HL-60/S4 treated with phorbol 12-myristate 13-acetate at 8.2 ng/mL for 4 days and 3 days (cell line): ENCODE data around the gene FXYD4.

Experiments used
- in situ Hi-C: fragments of 300-500 bp; cut with MboI; formaldehyde crosslinking; loops from 2 replicates; pipeline ENCODE4 v1.15.0; 2022; ENCODE audit warnings: low sequenced_read_pairs

Gene FXYD4

DNA sequence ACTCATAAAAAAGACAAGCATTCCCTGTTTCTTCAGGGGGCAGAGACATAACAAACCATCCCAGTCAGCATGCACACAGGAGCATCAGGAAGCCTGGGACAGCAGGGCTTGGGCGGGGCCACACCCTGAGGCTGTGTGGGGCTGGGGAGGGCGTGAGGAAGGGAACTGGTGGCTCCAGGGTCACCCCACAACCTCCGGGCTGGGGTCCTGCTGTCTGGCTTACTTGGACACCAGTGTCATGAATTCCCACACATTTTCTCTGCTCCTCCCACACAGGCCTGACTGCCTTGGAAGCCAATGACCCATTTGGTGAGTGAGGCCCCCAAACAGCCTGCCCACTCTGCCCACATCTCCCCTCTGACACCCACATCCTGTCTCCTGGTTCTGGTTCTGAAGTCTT, 2.8 kb downstream of the FXYD4 start:
- in situ Hi-C loops: no loop called here

GRCh38 chr10:43375401-43376020, 4.1 kb downstream of the FXYD4 start:
- in situ Hi-C loops: no loop called here

- in situ Hi-C loops: no loop called here
These were observed 4.7 kb downstream of the FXYD4 start for GRCh38 chr10:43376046-43376635.

GRCh38 chr10:43376828-43377423, 5.5 kb downstream of the FXYD4 start:
- in situ Hi-C loops: no loop called here

DNA sequence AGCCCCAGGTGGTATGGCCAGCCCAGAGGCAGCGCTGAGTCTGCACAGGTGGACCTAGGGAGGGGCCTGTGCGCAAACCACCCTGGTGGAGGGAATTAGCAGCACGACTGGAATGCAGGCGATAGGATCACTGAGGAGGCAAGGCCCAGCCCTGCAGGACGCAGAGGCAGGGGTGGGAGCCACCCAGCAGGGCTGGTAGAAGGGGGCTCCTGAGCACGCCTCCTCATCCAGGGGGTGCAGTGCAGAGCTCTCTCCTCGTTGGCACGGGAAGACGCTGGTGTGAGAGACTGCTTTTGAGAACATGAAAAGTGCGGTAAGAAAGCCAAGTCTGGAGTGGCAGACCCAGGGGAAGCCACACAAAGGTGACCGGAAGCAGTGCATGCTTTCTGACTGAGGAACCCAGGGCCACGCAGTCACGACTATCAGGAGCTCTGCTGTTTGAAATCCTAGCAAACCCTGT, 6.0 kb downstream of the FXYD4 start:
- in situ Hi-C loops: no loop called here

DNA sequence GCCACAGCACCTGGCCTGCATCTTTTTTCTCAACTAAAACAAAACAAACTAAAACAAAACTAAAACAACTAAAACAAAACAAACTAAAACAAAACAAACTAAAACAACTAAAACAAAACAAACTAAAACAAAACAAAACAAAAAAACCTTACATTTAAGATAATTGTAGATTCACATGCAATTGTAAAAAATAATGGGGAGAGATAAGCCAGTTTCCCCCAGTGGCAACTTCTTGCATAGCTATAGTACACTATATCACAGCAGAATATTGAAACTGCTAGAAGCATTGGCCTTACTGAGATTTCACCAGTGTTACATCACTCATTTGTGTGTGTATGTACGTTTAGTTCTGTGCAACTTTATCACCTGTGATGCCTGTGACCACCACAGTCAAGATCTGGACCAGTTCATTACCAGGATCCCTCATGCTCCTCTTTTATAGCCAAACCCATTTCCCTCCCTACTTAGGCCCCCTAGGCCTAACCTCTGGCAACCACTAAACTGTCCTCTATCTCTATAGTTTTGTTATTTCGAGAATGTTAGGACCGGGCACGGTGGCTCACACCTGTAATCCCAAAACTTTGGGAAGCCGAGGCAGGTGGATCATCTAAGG, 9.3 kb downstream of the FXYD4 start:
- in situ Hi-C loops: no loop called here

DNA sequence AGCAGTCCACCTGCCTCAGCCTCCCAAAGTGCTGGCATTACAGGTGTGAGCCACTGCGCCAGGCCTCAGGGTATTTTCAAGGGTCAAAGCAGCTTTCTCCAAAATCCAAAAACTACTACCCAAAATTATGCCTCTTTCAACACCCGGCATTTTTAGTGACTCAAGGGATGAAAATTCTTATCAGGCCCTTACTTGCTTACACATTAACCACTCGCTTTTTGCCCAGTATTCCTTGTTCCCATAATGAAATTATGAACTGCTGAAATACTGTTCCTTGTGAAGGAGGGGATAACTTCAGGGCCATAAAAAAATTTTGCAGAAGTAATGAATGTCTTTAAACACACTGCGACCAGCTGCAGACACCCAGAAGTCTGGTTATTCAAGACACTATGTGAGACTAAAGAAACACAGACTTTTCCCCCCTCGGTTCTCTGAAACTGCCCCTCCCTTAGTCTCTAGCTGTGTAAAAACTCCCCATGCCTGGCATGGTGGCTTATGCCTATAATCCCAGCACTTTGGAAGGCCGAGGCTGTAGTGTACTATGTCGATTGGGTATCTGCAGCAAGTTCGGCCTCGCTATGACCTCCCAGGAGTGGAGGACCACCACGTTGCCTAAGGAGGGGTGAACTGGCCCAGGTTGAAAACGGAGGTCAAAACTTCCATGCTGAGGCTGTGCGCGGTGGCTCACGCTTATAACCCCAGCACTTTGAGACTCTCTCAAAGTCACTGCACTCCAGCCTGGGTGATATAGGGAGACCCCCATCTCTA, 12.0 kb downstream of the FXYD4 start:
- in situ Hi-C loops: no loop called here

DNA sequence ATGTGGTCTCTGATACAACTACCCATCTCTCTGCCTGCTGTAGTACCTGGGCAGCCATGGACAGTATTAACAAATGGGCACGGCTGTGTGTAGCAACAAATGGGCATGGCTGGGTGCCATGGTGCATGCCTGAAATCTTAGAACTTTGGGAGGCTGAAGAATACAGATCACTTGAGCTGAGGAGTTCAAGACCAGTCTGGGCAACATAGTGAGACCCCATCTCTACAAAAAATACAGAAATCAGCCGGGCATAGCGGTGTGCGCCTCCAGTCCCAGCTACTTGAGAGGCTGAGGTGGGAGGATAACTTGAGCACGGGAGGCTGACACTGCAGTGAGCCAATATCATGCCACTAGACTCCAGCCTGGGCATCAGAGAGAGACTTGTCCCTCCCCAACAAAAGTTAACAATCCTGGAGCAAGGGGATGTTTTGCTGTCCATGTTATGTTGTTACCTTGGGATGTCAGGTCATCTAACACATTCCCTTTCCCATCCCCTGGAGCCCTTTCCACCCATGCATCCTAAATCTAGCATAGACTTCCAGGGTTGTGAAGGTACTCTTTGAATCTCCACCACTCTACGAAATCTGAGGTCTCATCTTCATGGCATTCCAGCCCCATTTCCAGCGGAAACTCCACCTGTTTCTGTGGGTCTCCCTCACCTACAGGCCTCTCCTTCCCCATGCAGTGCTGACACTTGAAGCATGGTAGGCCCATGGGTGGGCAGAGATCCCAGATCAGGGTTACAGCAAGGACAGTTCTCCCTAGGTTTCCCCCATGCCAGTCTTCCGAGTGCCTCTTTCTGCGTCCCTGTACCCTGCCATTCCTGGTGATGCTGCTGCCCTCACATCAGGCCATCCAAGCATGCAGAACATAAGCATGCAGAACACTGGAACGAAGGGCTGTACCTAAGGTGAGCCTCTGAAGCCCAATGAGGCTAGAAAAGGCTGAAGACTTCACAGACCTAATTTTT, 13.1 kb downstream of the FXYD4 start:
- in situ Hi-C loops: no loop called here

DNA sequence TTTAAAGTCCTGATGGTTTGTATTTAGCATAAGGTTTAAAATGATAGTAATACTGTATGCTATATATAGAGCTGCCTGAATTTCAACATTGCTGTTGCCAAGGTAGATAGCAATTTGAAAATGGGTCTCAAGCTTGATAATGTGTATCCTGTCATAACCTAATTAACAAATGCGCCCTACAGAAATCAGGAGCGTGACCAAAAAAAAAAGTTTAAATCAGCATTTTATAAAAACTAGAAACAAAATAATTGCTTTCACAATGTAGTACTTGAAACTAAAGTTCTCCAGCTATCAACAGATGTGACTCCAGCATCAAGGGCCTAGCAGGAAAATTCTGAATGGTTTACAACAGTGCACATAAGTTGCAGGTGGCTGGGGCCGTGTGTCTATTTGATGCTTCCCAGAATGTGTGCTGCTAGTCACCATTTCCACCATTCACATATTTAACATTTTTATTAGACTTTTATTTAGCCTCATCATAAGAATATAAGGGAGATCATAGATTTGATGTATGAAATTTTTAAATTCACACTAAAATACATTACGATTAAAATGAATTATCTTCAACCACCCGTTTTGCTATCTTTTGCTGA, 14.1 kb downstream of the FXYD4 start:
- in situ Hi-C loops: no loop called here

- in situ Hi-C loops: no loop called here
These were observed 15.1 kb downstream of the FXYD4 start for GRCh38 chr10:43386549-43386948.

- in situ Hi-C loops: no loop called here
These were observed 15.7 kb downstream of the FXYD4 start for GRCh38 chr10:43386981-43387677.

DNA sequence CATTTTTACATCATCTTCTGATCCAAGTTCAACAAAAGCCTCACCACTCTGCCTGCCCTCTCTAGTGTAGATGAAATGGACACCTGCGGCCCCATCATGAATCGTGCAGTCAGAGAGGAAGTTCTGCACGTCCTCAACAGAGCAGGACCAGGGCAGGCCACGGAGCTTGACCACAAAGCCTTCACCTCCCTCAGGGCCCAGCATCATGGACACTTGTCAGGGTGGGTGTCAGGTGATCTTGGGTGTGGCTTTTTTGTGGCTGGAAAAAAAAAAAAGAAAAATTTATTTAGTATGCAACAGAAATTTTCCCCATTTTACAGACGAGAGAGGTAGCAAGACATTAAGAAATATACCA, 16.2 kb downstream of the FXYD4 start:
- in situ Hi-C loops: no loop called here

- in situ Hi-C loops: loop anchor here (10.0 kb wide), 1 partner anchor 55 kb away; no protein-coding TSS in a partner anchor
These were observed 18.4 kb downstream of the FXYD4 start for GRCh38 chr10:43389867-43390266.

- in situ Hi-C loops: loop anchor here (10.0 kb wide), 1 partner anchor 54 kb away; no protein-coding TSS in a partner anchor
These were observed 18.9 kb downstream of the FXYD4 start for GRCh38 chr10:43390333-43390732.

DNA sequence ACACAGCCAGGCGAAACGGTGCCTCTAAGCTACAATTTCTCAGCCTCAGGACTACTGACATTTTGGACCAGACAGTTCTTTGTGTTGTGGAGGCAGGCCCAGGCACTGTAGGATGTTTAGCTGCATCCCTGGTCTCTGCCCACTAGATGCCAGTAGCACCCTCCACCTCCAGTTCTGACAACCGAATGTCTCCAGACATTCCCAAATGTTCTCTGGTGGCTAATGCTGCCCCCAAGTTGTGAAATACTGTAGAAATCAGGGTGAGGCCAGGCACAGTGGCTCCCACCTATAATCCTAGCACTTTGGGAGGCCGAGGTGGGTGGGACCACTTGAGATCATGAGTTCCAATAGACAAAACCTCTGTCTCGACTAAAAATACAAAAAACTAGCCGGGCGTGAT, 19.3 kb downstream of the FXYD4 start:
- in situ Hi-C loops: loop anchor here (10.0 kb wide), 1 partner anchor 54 kb away; no protein-coding TSS in a partner anchor

- in situ Hi-C loops: loop anchor here (10.0 kb wide), 1 partner anchor 53 kb away; no protein-coding TSS in a partner anchor
These were observed 20.1 kb downstream of the FXYD4 start for GRCh38 chr10:43391496-43391895.

GRCh38 chr10:43392748-43393147, 21.3 kb downstream of the FXYD4 start:
- in situ Hi-C loops: loop anchor here (10.0 kb wide), 1 partner anchor 52 kb away; no protein-coding TSS in a partner anchor

GRCh38 chr10:43393186-43393585, 21.8 kb downstream of the FXYD4 start:
- in situ Hi-C loops: loop anchor here (10.0 kb wide), 1 partner anchor 52 kb away; no protein-coding TSS in a partner anchor
